Vagina (tissue), 2 donors: ENCODE data around the gene GRM3. TPM values are rescaled to one million over a fixed set of nuclear protein-coding genes. Genes with fewer than 3 reads are reported as not detected.

ENCODE experiments used
- DNase-seq, 2 donors: peaks; one replicate each; pipeline ENCODE4 v3.0.0-alpha.2; 2017; ENCODE audit errors: extremely low spot score in 2 of 2
- H3K27ac ChIP-seq: fragments of 200-600 bp; sonication (generic); one replicate; pipeline ENCODE4 v1.5.1; 2019
- H3K27me3 ChIP-seq: fragments of 200-600 bp; sonication (generic); one replicate; pipeline ENCODE4 v1.5.1; 2019
- H3K36me3 ChIP-seq, 2 donors: fragments of 200-600 bp; sonication (generic); one replicate each; pipeline ENCODE4 v1.5.1; 2017 to 2019
- H3K4me1 ChIP-seq: fragments of 200-600 bp; sonication (generic); one replicate; pipeline ENCODE4 v1.5.1; 2019
- H3K4me3 ChIP-seq, 2 donors: fragments of 200-600 bp; sonication (generic); 1 replicate in 1 of 2; 2 replicates in 1 of 2; pipeline ENCODE4 v1.5.1; 2016 to 2019
- H3K9me3 ChIP-seq: fragments of 200-600 bp; sonication (generic); one replicate; pipeline ENCODE4 v1.5.1; 2019
- CTCF ChIP-seq, 3 experiments: fragments of 450-650 bp in 2 of 3; fragments of 200-600 bp in 1 of 3; sonication (generic) in 1 of 3; IDR thresholded peaks; one replicate each; pipeline ENCODE4 v1.5.1; 2017 to 2019; ENCODE audit warnings: antibody characterized with exemption in 3 of 3, mild to moderate bottlenecking in 2 of 3, moderate library complexity in 2 of 3
- POLR2A ChIP-seq, 2 donors: fragments of 450-650 bp; IDR thresholded peaks; one replicate each; pipeline ENCODE4 v1.6.1; 2017; ENCODE audit warnings: antibody characterized with exemption in 2 of 2, mild to moderate bottlenecking in 2 of 2, moderate library complexity in 2 of 2
- POLR2AphosphoS5 ChIP-seq, 2 donors: sonication (generic); formaldehyde crosslinking; IDR thresholded peaks; one replicate each; pipeline ENCODE4 v1.9.0; 2017; ENCODE audit warnings: antibody characterized with exemption in 2 of 2, mild to moderate bottlenecking in 2 of 2, low read depth in 1 of 2; ENCODE audit not compliant: insufficient read depth in 1 of 2
- intact Hi-C: fragments of 100-400 bp; cut with DNase I; formaldehyde crosslinking; loops from one replicate; pipeline ENCODE4 v1.15.1; 2023
- total RNA-seq: library from RNA; depleted of rRNA; stranded (reverse); fragments of >200 nt; gene quantifications from one replicate; pipeline ENCODE4 v1.2.3, GENCODE V29; 2016

The GRM3 gene
- total RNA-seq, 1 donor from 2014 or later: not detected

GRCh38 chr7:86733783-86734182 lies 90.1 kb downstream of the GRM3 start:
- DNase-seq: no peak
- H3K36me3 ChIP-seq: no peaks in the 10 kb centered on the region
- no peak overlapping the region for H3K4me3 ChIP-seq
- TF ChIP-seq POLR2AphosphoS5 (IDR thresholded peaks at IDR 0.05; ENCODE audit: insufficient read depth in 1 of 2, low read depth in 1 of 2): no peak
- no peak for TF ChIP-seq POLR2A (IDR thresholded peaks at IDR 0.05)
- no peak for TF ChIP-seq CTCF (IDR thresholded peaks at IDR 0.05)
- H3K27ac ChIP-seq: no peak overlapping the region
- H3K9me3 ChIP-seq: no peaks in the 10 kb centered on the region
- no peaks in the 10 kb centered on the region for H3K4me1 ChIP-seq
- H3K27me3 ChIP-seq: no peaks in the 10 kb centered on the region
- intact Hi-C loops: no loop called here

- no peaks in the 10 kb centered on the region for H3K9me3 ChIP-seq
- no peak for DNase-seq
- TF ChIP-seq POLR2AphosphoS5 (IDR thresholded peaks at IDR 0.05; ENCODE audit: insufficient read depth in 1 of 2, low read depth in 1 of 2) (no peak), CTCF (IDR thresholded peaks at IDR 0.05) (no peak), POLR2A (IDR thresholded peaks at IDR 0.05) (no peak)
- no peaks in the 10 kb centered on the region for H3K27me3 ChIP-seq
- H3K36me3 ChIP-seq: no peaks in the 10 kb centered on the region
- no peaks in the 10 kb centered on the region for H3K4me1 ChIP-seq
- intact Hi-C loops: no loop called here
- no peak overlapping the region for H3K4me3 ChIP-seq
- no peak overlapping the region for H3K27ac ChIP-seq
Measured at GRCh38 chr7:86745013-86745745, 101.5 kb downstream of the GRM3 start.

GRCh38 chr7:86747698-86748097 lies 104.0 kb downstream of the GRM3 start:
- H3K4me1 ChIP-seq: no peaks in the 10 kb centered on the region
- TF ChIP-seq POLR2AphosphoS5 (IDR thresholded peaks at IDR 0.05; ENCODE audit: insufficient read depth in 1 of 2, low read depth in 1 of 2) (no peak), CTCF (IDR thresholded peaks at IDR 0.05) (no peak), POLR2A (IDR thresholded peaks at IDR 0.05) (no peak)
- no peaks in the 10 kb centered on the region for H3K27me3 ChIP-seq
- no peak overlapping the region for H3K4me3 ChIP-seq
- H3K27ac ChIP-seq: no peak overlapping the region
- intact Hi-C loops: no loop called here
- no peaks in the 10 kb centered on the region for H3K9me3 ChIP-seq
- H3K36me3 ChIP-seq: no peaks in the 10 kb centered on the region
- no peak for DNase-seq

GRCh38 chr7:86748201-86748600 lies 104.5 kb downstream of the GRM3 start:
- Histone ChIP-seq H3K27ac (no peak overlapping the region), H3K9me3 (no peaks in the 10 kb centered on the region), H3K27me3 (no peaks in the 10 kb centered on the region), H3K4me1 (no peaks in the 10 kb centered on the region), H3K4me3 (no peak overlapping the region), H3K36me3 (no peaks in the 10 kb centered on the region)
- TF ChIP-seq CTCF (IDR thresholded peaks at IDR 0.05): no peak
- no peak for TF ChIP-seq POLR2AphosphoS5 (IDR thresholded peaks at IDR 0.05; ENCODE audit: insufficient read depth in 1 of 2, low read depth in 1 of 2)
- TF ChIP-seq POLR2A (IDR thresholded peaks at IDR 0.05): no peak
- intact Hi-C loops: no loop called here
- DNase-seq: no peak
